HepG2 (cell line): ENCODE data around the gene ABCA13.

ENCODE experiments used
- ELF3 ChIP-seq: IDR thresholded peaks from 2 replicates; pipeline ENCODE4 v1.6.1; 2016; ENCODE audit warnings: missing genetic modification reagents, missing compliant biosample characterization
- JUN ChIP-seq: sonication (generic); formaldehyde crosslinking; IDR thresholded peaks from 2 replicates; pipeline ENCODE4 v1.4.0; 2020; ENCODE audit warnings: mild to moderate bottlenecking, missing genetic modification reagents
- MYC ChIP-seq: sonication (generic); formaldehyde crosslinking; IDR thresholded peaks from 2 replicates; pipeline ENCODE4 v1.9.0; 2021; ENCODE audit warnings: missing genetic modification reagents, borderline replicate concordance
- RAD51 ChIP-seq: fragments of 450-650 bp; IDR thresholded peaks from 2 replicates; pipeline ENCODE4 v1.6.1; 2016; ENCODE audit warnings: borderline replicate concordance
- RXRA ChIP-seq: sonication (generic); formaldehyde crosslinking; IDR thresholded peaks from 2 replicates; pipeline ENCODE4 v1.5.1; 2020; ENCODE audit warnings: missing genetic modification reagents
- SNAI1 ChIP-seq: sonication (generic); formaldehyde crosslinking; IDR thresholded peaks from 2 replicates; pipeline ENCODE4 v1.5.0; 2020; ENCODE audit warnings: mild to moderate bottlenecking, missing genetic modification reagents, borderline replicate concordance
- ZNF24 ChIP-seq: fragments of 450-650 bp; IDR thresholded peaks from 2 replicates; pipeline ENCODE4 v1.6.1; 2017; ENCODE audit warnings: antibody characterized with exemption, mild to moderate bottlenecking
- ZNF331 ChIP-seq: sonication (generic); formaldehyde crosslinking; IDR thresholded peaks from 2 replicates; pipeline ENCODE4 v1.4.0; 2020; ENCODE audit warnings: missing genetic modification reagents
- ZNF512 ChIP-seq: sonication (generic); formaldehyde crosslinking; IDR thresholded peaks from 2 replicates; pipeline ENCODE4 v1.4.0; 2020; ENCODE audit warnings: mild to moderate bottlenecking, missing genetic modification reagents
- TF ChIP-seq, protein P1 (sequence below): sonication (generic); formaldehyde crosslinking; conservative IDR thresholded peaks from 2 replicates; pipeline ENCODE4 v1.4.0; 2020; ENCODE audit warnings: missing genetic modification reagents

GRCh38 chr7:48347230-48347825, 176.1 kb downstream of the ABCA13 start:
- no peak for TF ChIP-seq ZNF512
- TF ChIP-seq RAD51, result no peak
- no peak for TF ChIP-seq RXRA
- TF ChIP-seq ZNF331 (CRISPR knock-in tag), result no peak
- no peak for TF ChIP-seq JUN
- TF ChIP-seq, protein P1, sequence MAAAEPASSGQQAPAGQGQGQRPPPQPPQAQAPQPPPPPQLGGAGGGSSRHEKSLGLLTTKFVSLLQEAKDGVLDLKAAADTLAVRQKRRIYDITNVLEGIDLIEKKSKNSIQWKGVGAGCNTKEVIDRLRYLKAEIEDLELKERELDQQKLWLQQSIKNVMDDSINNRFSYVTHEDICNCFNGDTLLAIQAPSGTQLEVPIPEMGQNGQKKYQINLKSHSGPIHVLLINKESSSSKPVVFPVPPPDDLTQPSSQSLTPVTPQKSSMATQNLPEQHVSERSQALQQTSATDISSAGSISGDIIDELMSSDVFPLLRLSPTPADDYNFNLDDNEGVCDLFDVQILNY (CRISPR knock-in tag), result no peak
- TF ChIP-seq ZNF24, result no peak
- no peak for TF ChIP-seq SNAI1 (CRISPR knock-in tag)
- no peak for TF ChIP-seq ELF3 (CRISPR knock-in tag)
- no peak for TF ChIP-seq MYC (CRISPR knock-in tag)
